Astrocyte (in vitro differentiated cells and primary cell): ENCODE results near the gene FMN1. TPM values are rescaled to one million over a fixed set of nuclear protein-coding genes. Genes with fewer than 3 reads are reported as not detected.
A peak's percentile ranks its signal among the peaks of the same experiment; 100 is the strongest.

Experiments used
- DNase-seq: peaks from one replicate; pipeline ENCODE4 v3.0.0-alpha.2; 2010; ENCODE audit warnings: low read depth
- FAIRE-seq: peaks from 2 replicates; lab custom pipeline; 2011; peaks lifted over from hg19 to GRCh38; lab: Jason Lieb, UNC
- H2AFZ ChIP-seq: 2 replicates; pipeline ENCODE4 v1.6.0; 2012; ENCODE audit warnings: low read depth, low read length, inconsistent platforms
- H3K27ac ChIP-seq: 2 replicates; pipeline ENCODE4 v1.5.1; 2011; ENCODE audit warnings: low read depth, low read length, inconsistent platforms
- H3K27me3 ChIP-seq: 2 replicates; pipeline ENCODE4 v1.6.0; 2011; ENCODE audit warnings: low read length, inconsistent platforms; ENCODE audit not compliant: insufficient read depth
- H3K36me3 ChIP-seq: 2 replicates; pipeline ENCODE4 v1.5.1; 2011; ENCODE audit warnings: low read length, inconsistent platforms; ENCODE audit not compliant: insufficient read depth
- H3K4me1 ChIP-seq: 2 replicates; pipeline ENCODE4 v1.5.1; 2011; ENCODE audit warnings: low read length, inconsistent platforms; ENCODE audit not compliant: insufficient read depth
- H3K4me2 ChIP-seq: 2 replicates; pipeline ENCODE4 v1.6.0; 2012; ENCODE audit warnings: low read length, inconsistent platforms
- H3K4me3 ChIP-seq: 2 replicates; pipeline ENCODE4 v1.5.1; 2011; ENCODE audit warnings: low read depth, mild to moderate bottlenecking, low read length, inconsistent platforms; ENCODE audit not compliant: insufficient read depth
- H3K79me2 ChIP-seq: 2 replicates; pipeline ENCODE4 v1.6.0; 2012; ENCODE audit warnings: mild to moderate bottlenecking, low read length, inconsistent platforms; ENCODE audit not compliant: insufficient read depth
- H3K9ac ChIP-seq: 2 replicates; pipeline ENCODE4 v1.6.0; 2012; ENCODE audit warnings: mild to moderate bottlenecking, low read length, inconsistent platforms
- H3K9me3 ChIP-seq: 2 replicates; pipeline ENCODE4 v1.5.1; 2012; ENCODE audit warnings: low read depth, mild to moderate bottlenecking, low read length, inconsistent platforms; ENCODE audit not compliant: insufficient read depth
- H4K20me1 ChIP-seq: 2 replicates; pipeline ENCODE4 v1.6.0; 2012; ENCODE audit warnings: low read length, inconsistent platforms; ENCODE audit not compliant: insufficient read depth
- H3K27ac Mint-ChIP-seq: one replicate; pipeline ENCODE4 v1.8.0; 2021; ENCODE audit warnings: mild to moderate bottlenecking, mixed read lengths; ENCODE audit not compliant: unreplicated experiment
- H3K27me3 Mint-ChIP-seq: one replicate; pipeline ENCODE4 v1.8.0; 2021; ENCODE audit warnings: low read depth, mixed read lengths; ENCODE audit not compliant: unreplicated experiment
- H3K36me3 Mint-ChIP-seq: one replicate; pipeline ENCODE4 v1.8.0; 2021; ENCODE audit warnings: low read depth, mixed read lengths; ENCODE audit not compliant: unreplicated experiment
- H3K4me1 Mint-ChIP-seq: one replicate; pipeline ENCODE4 v1.8.0; 2021; ENCODE audit warnings: low read depth, mixed read lengths; ENCODE audit not compliant: unreplicated experiment
- H3K4me3 Mint-ChIP-seq: one replicate; pipeline ENCODE4 v1.8.0; 2021; ENCODE audit warnings: mild to moderate bottlenecking, moderate library complexity, mixed read lengths; ENCODE audit not compliant: unreplicated experiment
- H3K9me3 Mint-ChIP-seq: one replicate; pipeline ENCODE4 v1.8.0; 2021; ENCODE audit warnings: mild to moderate bottlenecking, mixed read lengths; ENCODE audit not compliant: unreplicated experiment
- EZH2 ChIP-seq: IDR thresholded peaks from 2 replicates; pipeline ENCODE4 v1.6.1; 2012; ENCODE audit warnings: mild to moderate bottlenecking, low read length, inconsistent platforms; ENCODE audit not compliant: insufficient read depth
- total RNA-seq: library from RNA; stranded (reverse); gene quantifications from 2 replicates; pipeline ENCODE4 v1.2.1, GENCODE V29; 2021
- TF ChIP-seq, protein P1 (sequence below): IDR thresholded peaks from 2 replicates; pipeline ENCODE4 v1.5.1; 2011; ENCODE audit warnings: low read depth, mild to moderate bottlenecking, inconsistent platforms, low read length, moderate library complexity; ENCODE audit not compliant: insufficient read depth

FMN1 gene
- total RNA-seq, 1 donor from 2014 or later = 5.3 TPM

DNA sequence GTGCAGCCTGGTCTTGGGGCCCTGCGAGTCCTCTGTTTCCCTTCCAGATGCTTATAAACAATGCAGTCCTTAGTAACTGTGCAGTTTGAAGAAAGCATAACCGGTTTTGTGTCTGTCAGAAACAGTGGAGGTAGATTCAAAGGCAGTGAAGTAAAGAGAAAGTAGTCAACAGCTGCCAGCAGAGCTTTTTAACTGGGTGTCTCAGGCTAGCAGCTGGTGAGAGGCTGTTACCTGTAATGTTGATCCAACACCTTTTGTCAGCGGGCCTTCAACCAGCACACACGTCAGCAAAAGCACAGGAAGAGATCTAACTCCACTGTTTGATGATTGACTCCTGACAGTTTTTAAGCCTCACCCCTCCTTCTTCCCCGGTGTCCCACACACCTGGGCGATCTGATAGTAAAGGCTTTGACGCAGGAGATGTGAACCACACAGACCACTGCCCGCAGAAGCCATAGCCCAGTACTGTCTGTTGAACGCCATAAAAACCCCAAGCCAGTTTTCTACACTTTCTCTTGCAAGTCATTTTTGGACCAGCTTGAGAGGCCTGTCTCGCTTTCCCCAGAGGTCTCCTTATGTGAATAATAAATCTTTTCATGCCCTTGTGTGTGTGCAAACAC lies 178.0 kb downstream of the FMN1 start:
- FAIRE-seq = no peak
- H4K20me1 ChIP-seq = no peaks in the 10 kb centered on the region

DNA sequence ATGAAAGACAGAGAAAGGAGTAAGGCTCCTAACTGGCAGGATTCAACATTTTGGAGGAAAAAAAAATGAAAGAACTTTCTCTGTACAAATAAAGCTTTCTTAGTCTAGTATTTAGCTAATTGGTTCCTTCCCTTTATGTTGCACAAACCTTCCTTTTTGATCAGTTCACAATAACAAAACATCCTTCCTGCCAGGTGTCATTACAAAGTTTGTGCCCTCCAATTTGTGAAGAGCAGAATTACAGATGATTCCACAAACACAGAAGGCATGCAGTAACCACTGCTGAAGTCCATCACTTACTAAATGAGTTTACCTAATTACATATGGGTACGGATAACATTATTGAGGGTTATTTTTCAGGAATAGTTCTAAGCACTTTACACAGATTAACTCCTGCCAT lies 179.9 kb downstream of the FMN1 start:
- no peaks in the 10 kb centered on the region for H3K36me3 ChIP-seq
- Mint-ChIP-seq H3K4me3 (no peak overlapping the region), H3K9me3 (peaks cover 2% of the 10 kb centered on the region), H3K27ac (no peak overlapping the region), H3K4me1 (peaks cover 9% of the 10 kb centered on the region), H3K27me3 (no peaks in the 10 kb centered on the region), H3K36me3 (peaks cover 5% of the 10 kb centered on the region)
- H3K9ac ChIP-seq = no peak overlapping the region
- no peaks in the 10 kb centered on the region for H3K9me3 ChIP-seq
- no peaks in the 10 kb centered on the region for H4K20me1 ChIP-seq
- no peaks in the 10 kb centered on the region for H3K27me3 ChIP-seq
- DNase-seq (no peak), FAIRE-seq (no peak)
- peaks cover 5% of the 10 kb centered on the region for H3K4me1 ChIP-seq
- H3K4me3 ChIP-seq = no peak overlapping the region
- TF ChIP-seq, protein P1, sequence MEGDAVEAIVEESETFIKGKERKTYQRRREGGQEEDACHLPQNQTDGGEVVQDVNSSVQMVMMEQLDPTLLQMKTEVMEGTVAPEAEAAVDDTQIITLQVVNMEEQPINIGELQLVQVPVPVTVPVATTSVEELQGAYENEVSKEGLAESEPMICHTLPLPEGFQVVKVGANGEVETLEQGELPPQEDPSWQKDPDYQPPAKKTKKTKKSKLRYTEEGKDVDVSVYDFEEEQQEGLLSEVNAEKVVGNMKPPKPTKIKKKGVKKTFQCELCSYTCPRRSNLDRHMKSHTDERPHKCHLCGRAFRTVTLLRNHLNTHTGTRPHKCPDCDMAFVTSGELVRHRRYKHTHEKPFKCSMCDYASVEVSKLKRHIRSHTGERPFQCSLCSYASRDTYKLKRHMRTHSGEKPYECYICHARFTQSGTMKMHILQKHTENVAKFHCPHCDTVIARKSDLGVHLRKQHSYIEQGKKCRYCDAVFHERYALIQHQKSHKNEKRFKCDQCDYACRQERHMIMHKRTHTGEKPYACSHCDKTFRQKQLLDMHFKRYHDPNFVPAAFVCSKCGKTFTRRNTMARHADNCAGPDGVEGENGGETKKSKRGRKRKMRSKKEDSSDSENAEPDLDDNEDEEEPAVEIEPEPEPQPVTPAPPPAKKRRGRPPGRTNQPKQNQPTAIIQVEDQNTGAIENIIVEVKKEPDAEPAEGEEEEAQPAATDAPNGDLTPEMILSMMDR = no peak
- no peak for TF ChIP-seq EZH2
- H2AFZ ChIP-seq = no peak overlapping the region
- no peak overlapping the region for H3K4me2 ChIP-seq
- no peak overlapping the region for H3K27ac ChIP-seq
- no peaks in the 10 kb centered on the region for H3K79me2 ChIP-seq

More for the DNA sequence above, 178.0 kb downstream of the FMN1 start:
- no peaks in the 10 kb centered on the region for H3K9me3 ChIP-seq
- H3K27me3 Mint-ChIP-seq = no peaks in the 10 kb centered on the region
- H3K9ac ChIP-seq = no peak overlapping the region
- H3K4me3 ChIP-seq = no peak overlapping the region
- H3K27me3 ChIP-seq = no peaks in the 10 kb centered on the region
- H3K4me3 Mint-ChIP-seq = no peak overlapping the region
- peaks cover 8% of the 10 kb centered on the region for H3K4me1 Mint-ChIP-seq
- no peak for TF ChIP-seq EZH2
- TF ChIP-seq, protein P1 = no peak
- peaks cover 2% of the 10 kb centered on the region for H3K9me3 Mint-ChIP-seq
- H3K27ac Mint-ChIP-seq = peak overlapping the region; percentile 12
- H3K36me3 Mint-ChIP-seq = peaks cover 5% of the 10 kb centered on the region
- no peak overlapping the region for H3K27ac ChIP-seq
- H2AFZ ChIP-seq = no peak overlapping the region
- no peak for DNase-seq
- H3K4me2 ChIP-seq = no peak overlapping the region
- peaks cover 5% of the 10 kb centered on the region for H3K4me1 ChIP-seq
- H3K79me2 ChIP-seq = no peaks in the 10 kb centered on the region
- H3K36me3 ChIP-seq = no peaks in the 10 kb centered on the region

DNA sequence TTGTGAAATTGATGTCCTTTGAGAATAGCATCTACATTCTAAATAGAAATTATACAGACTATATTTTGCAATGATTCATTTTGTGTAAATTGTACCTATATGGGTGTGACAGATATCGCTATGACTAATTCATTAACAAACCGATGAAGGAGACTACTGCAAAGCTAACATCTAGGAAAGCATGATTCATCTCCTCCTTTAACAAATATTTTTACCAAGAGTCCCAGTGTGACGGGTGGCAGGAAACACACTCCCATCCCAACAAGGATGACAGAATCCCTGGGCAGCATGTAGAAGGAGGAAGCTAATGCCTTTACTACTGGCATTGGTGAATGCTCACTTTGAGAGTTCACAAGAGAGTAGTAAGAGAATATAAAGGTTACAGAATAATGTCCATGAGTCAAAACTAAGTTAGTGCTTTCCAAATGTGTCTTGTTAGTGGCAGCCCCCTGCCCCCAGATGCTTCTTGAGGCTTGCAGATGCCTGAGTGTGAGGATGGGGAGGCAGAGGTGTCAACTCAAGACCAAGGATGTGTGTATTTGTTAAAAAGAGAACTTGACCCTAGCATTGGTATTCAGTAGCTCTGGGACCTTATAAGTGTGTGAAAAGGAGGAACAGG lies 180.6 kb downstream of the FMN1 start:
- no peaks in the 10 kb centered on the region for H3K36me3 ChIP-seq
- no peak for TF ChIP-seq EZH2
- TF ChIP-seq, protein P1 = no peak
- H3K4me1 ChIP-seq = peaks cover 10% of the 10 kb centered on the region
- Mint-ChIP-seq H3K36me3 (peaks cover 5% of the 10 kb centered on the region), H3K27me3 (no peaks in the 10 kb centered on the region), H3K4me3 (no peak overlapping the region), H3K9me3 (peaks cover 2% of the 10 kb centered on the region), H3K4me1 (peaks cover 16% of the 10 kb centered on the region), H3K27ac (peak overlapping the region; percentile 58)
- FAIRE-seq = peak; percentile 72
- no peaks in the 10 kb centered on the region for H3K79me2 ChIP-seq
- H3K9ac ChIP-seq = no peak overlapping the region
- peak overlapping the region; percentile 23 for H3K4me2 ChIP-seq
- peak overlapping the region; percentile 25 for H3K27ac ChIP-seq
- no peaks in the 10 kb centered on the region for H4K20me1 ChIP-seq
- peak; percentile 85 for DNase-seq
- no peaks in the 10 kb centered on the region for H3K27me3 ChIP-seq
- H3K4me3 ChIP-seq = no peak overlapping the region
- H2AFZ ChIP-seq = no peak overlapping the region
- no peaks in the 10 kb centered on the region for H3K9me3 ChIP-seq
